Thyroid gland (tissue), 4 donors: Measurements from ENCODE around the gene SPRY4. TPM values are rescaled to one million over a fixed set of nuclear protein-coding genes. Genes with fewer than 3 reads are reported as not detected.

Experiments used
- DNase-seq, 2 donors: peaks; one replicate each; pipeline ENCODE4 v3.0.0-alpha.2; 2019
- H3K27ac ChIP-seq, 3 donors: fragments of 200-600 bp; sonication (generic); 1 replicate in 2 of 3; 2 replicates in 1 of 3; pipeline ENCODE4 v1.5.1; 2016 to 2019; ENCODE audit warnings: mild to moderate bottlenecking in 1 of 3, moderate library complexity in 1 of 3
- H3K27me3 ChIP-seq: fragments of 200-600 bp; sonication (generic); one replicate; pipeline ENCODE4 v1.5.1; 2019
- H3K36me3 ChIP-seq, 2 donors: fragments of 200-600 bp; sonication (generic); one replicate each; pipeline ENCODE4 v1.5.1; 2016 to 2019
- H3K4me1 ChIP-seq, 2 donors: fragments of 200-600 bp; sonication (generic); one replicate each; pipeline ENCODE4 v1.5.1; 2017 to 2019
- H3K4me3 ChIP-seq, 3 donors: fragments of 200-600 bp; sonication (generic); replicated peaks in 1 of 3; 1 replicate in 2 of 3; 2 replicates in 1 of 3; pipeline ENCODE4 v1.5.1; 2016; ENCODE audit warnings: mild to moderate bottlenecking in 1 of 3
- H3K9me3 ChIP-seq: fragments of 200-600 bp; sonication (generic); one replicate; pipeline ENCODE4 v1.5.1; 2017
- CTCF ChIP-seq, 6 experiments: fragments of 200-600 bp in 3 of 6; fragments of 450-650 bp in 3 of 6; sonication (generic) in 3 of 6; IDR thresholded peaks; one replicate each; pipeline ENCODE4 v1.5.1; 2016 to 2019; ENCODE audit warnings: antibody characterized with exemption in 6 of 6, mild to moderate bottlenecking in 2 of 6, inconsistent platforms in 1 of 6, moderate library complexity in 1 of 6
- POLR2A ChIP-seq, 2 donors: fragments of 450-650 bp; IDR thresholded peaks; one replicate each; pipeline ENCODE4 v1.6.1; 2017; ENCODE audit warnings: antibody characterized with exemption in 2 of 2, mild to moderate bottlenecking in 2 of 2, moderate library complexity in 1 of 2
- WGBS, 2 donors: methylation state at CpG; one replicate each; pipeline ENCODE4 v1.1.5; 2017; 5-methylcytosine and 5-hydroxymethylcytosine counted together
- intact Hi-C: fragments of 100-400 bp; cut with DNase I; formaldehyde crosslinking; loops from one replicate; pipeline ENCODE4 v1.15.1; 2023
- small RNA-seq: library from RNA; depleted of rRNA; stranded (forward); fragments of <200 nt; gene quantifications from one replicate; pipeline ENCODE3, GENCODE V24; 2016
- total RNA-seq, 4 donors: library from RNA; depleted of rRNA; stranded (reverse); fragments of >200 nt; gene quantifications; one replicate each; pipeline ENCODE4 v1.2.3, GENCODE V29; 2016

Gene SPRY4
- total RNA-seq, 4 donors from 2014 or later, result 11.7 to 32.8 (median 18.6) TPM

GRCh38 chr5:142263346-142263745 is 61.5 kb downstream of the SPRY4 start:
- Histone ChIP-seq H3K27ac (no peak overlapping the region), H3K4me1 (peaks cover 5% of the 10 kb centered on the region in 2 donors), H3K4me3 (no peak overlapping the region), H3K9me3 (no peaks in the 10 kb centered on the region), H3K36me3 (no peaks in the 10 kb centered on the region), H3K27me3 (no peaks in the 10 kb centered on the region)
- intact Hi-C loops, result no loop called here
- no peak for TF ChIP-seq CTCF (IDR thresholded peaks at IDR 0.05)
- no peak for TF ChIP-seq POLR2A (IDR thresholded peaks at IDR 0.05)
- no peak for DNase-seq
- WGBS, 2 donors, result 48 to 51% methylated on average over 3 of the region's 3 CpGs

GRCh38 chr5:142262683-142263082 is 62.1 kb downstream of the SPRY4 start:
- no peak overlapping the region for H3K4me3 ChIP-seq
- TF ChIP-seq CTCF (IDR thresholded peaks at IDR 0.05), result no peak
- TF ChIP-seq POLR2A (IDR thresholded peaks at IDR 0.05), result no peak
- intact Hi-C loops, result no loop called here
- H3K27me3 ChIP-seq, result no peaks in the 10 kb centered on the region
- DNase-seq, result no peak
- 94 to 95% methylated on average over 6 of the region's 6 CpGs for WGBS, 2 donors
- no peaks in the 10 kb centered on the region for H3K9me3 ChIP-seq
- H3K4me1 ChIP-seq, result peaks cover 5% of the 10 kb centered on the region in 2 donors
- H3K27ac ChIP-seq, result no peak overlapping the region
- no peaks in the 10 kb centered on the region for H3K36me3 ChIP-seq

Small RNA genes lying within 50 kb of the gene (small RNA-seq; reads per million reads assigned to genes)
- gene RF02038 (not detected), gene RF02039 (not detected)

Other genes with a start within 250 kb of the SPRY4 start
- 100 to 1,000 TPM; 185 to 351 (median 297) TPM for gene NDFIP1, start 216.2 kb downstream of the SPRY4 start, total RNA-seq